GM23248 (cell line): ENCODE results near the gene ATP10A. TPM values are rescaled to one million over a fixed set of nuclear protein-coding genes. Genes with fewer than 3 reads are reported as not detected.

Experiments used
- DNase-seq: peaks from one replicate; pipeline ENCODE4 v3.0.0-alpha.2; 2015
- H2AFZ ChIP-seq: fragments of 200-600 bp; sonication (generic); 2 replicates; pipeline ENCODE4 v1.6.1; 2016; ENCODE audit warnings: antibody characterized with exemption
- H3F3A ChIP-seq: fragments of 200-600 bp; sonication (generic); 2 replicates; pipeline ENCODE4 v1.6.1; 2016; ENCODE audit warnings: mild to moderate bottlenecking, antibody characterized with exemption, mixed run types; ENCODE audit not compliant: insufficient read depth
- H3K27ac ChIP-seq: fragments of 200-600 bp; sonication (generic); 2 replicates; pipeline ENCODE4 v1.5.1; 2016; ENCODE audit warnings: mild to moderate bottlenecking
- H3K27me3 ChIP-seq: fragments of 200-600 bp; sonication (generic); replicated peaks from 2 replicates; pipeline ENCODE4 v1.6.1; 2016; ENCODE audit warnings: mild to moderate bottlenecking; ENCODE audit not compliant: insufficient read depth
- H3K36me3 ChIP-seq: fragments of 200-600 bp; sonication (generic); 2 replicates; pipeline ENCODE4 v1.6.1; 2016; ENCODE audit warnings: low read depth, mild to moderate bottlenecking
- H3K4me1 ChIP-seq: fragments of 200-600 bp; sonication (generic); 2 replicates; pipeline ENCODE4 v1.6.1; 2016; ENCODE audit warnings: mild to moderate bottlenecking; ENCODE audit not compliant: insufficient read depth
- H3K4me2 ChIP-seq: fragments of 200-600 bp; sonication (generic); one replicate; pipeline ENCODE4 v1.6.1; 2016; ENCODE audit warnings: mild to moderate bottlenecking; ENCODE audit not compliant: unreplicated experiment
- H3K4me3 ChIP-seq: fragments of 200-600 bp; sonication (generic); 2 replicates; pipeline ENCODE4 v1.5.1; 2016; ENCODE audit warnings: mild to moderate bottlenecking
- H3K79me2 ChIP-seq: fragments of 200-600 bp; sonication (generic); 2 replicates; pipeline ENCODE4 v1.6.1; 2016; ENCODE audit warnings: mild to moderate bottlenecking; ENCODE audit not compliant: insufficient read depth
- H3K9ac ChIP-seq: fragments of 200-600 bp; sonication (generic); 2 replicates; pipeline ENCODE4 v1.6.1; 2016; ENCODE audit warnings: mild to moderate bottlenecking
- H3K9me2 ChIP-seq: fragments of 200-600 bp; sonication (generic); 2 replicates; pipeline ENCODE4 v1.6.1; 2016; ENCODE audit warnings: mixed run types, mild to moderate bottlenecking, moderate library complexity; ENCODE audit not compliant: insufficient read depth
- H3K9me3 ChIP-seq: fragments of 200-600 bp; sonication (generic); one replicate; pipeline ENCODE4 v1.6.1; 2017; ENCODE audit warnings: low read depth
- H4K20me1 ChIP-seq: fragments of 200-600 bp; sonication (generic); 2 replicates; pipeline ENCODE4 v1.6.0; 2016; ENCODE audit not compliant: insufficient read depth
- EZH2 ChIP-seq: fragments of 200-600 bp; sonication (generic); IDR thresholded peaks from 2 replicates; pipeline ENCODE4 v1.6.1; 2018; ENCODE audit warnings: antibody characterized with exemption, mild to moderate bottlenecking; ENCODE audit not compliant: insufficient read depth, poor library complexity, severe bottlenecking
- EZH2phosphoT487 ChIP-seq: fragments of 200-600 bp; sonication (generic); IDR thresholded peaks from 2 replicates; pipeline ENCODE4 v1.6.1; 2018; ENCODE audit warnings: antibody characterized with exemption, moderate library complexity, mild to moderate bottlenecking, low read depth; ENCODE audit not compliant: insufficient read depth
- WGBS, 2 experiments: methylation state at CpG; one replicate each; pipeline ENCODE4 v1.1.6; 2015 to 2017; ENCODE audit warnings: low lambda C conversion rate in 2 of 2, low coverage in 1 of 2; ENCODE audit errors: missing lambda C conversion rate in 2 of 2; 5-methylcytosine and 5-hydroxymethylcytosine counted together
- in situ Hi-C: fragments of 300-500 bp; cut with MboI; formaldehyde crosslinking; loops from 2 replicates; pipeline ENCODE4 v1.15.0; 2020
- polyA plus RNA-seq: library from polyadenylated mRNA; unstranded; fragments of >200 nt; fragmentation: Nextera tagmentation; extraction: Ambion mirVana; gene quantifications from 2 replicates; pipeline ENCODE4 v1.2.1, GENCODE V29; 2016
- total RNA-seq: library from RNA; depleted of rRNA; stranded (reverse); fragments of >200 nt; shearing (Covaris generic); gene quantifications from 2 replicates; pipeline ENCODE4 v1.2.3, GENCODE V29; 2014

Gene ATP10A
- total and polyA plus RNA-seq, 2 experiments from 2014 or later, result 20.4 to 64.1 TPM

GRCh38 chr15:25697586-25697985 is 165.5 kb downstream of the ATP10A start:
- H3K9me3 ChIP-seq, result no peaks in the 10 kb centered on the region
- in situ Hi-C loops, result no loop called here
- DNase-seq, result no peak

GRCh38 chr15:25695875-25696760 is 167.0 kb downstream of the ATP10A start:
- Histone ChIP-seq H2AFZ (no peak overlapping the region), H3K4me3 (no peak overlapping the region), H3K27ac (no peak overlapping the region), H3K9ac (no peak overlapping the region), H3K79me2 (no peaks in the 10 kb centered on the region), H3F3A (peaks cover 26% of the 10 kb centered on the region), H4K20me1 (no peaks in the 10 kb centered on the region), H3K4me1 (peaks cover 9% of the 10 kb centered on the region), H3K4me2 (no peak overlapping the region), H3K36me3 (peaks cover 46% of the 10 kb centered on the region), H3K27me3 (no peaks in the 10 kb centered on the region), H3K9me3 (no peaks in the 10 kb centered on the region), H3K9me2 (no peaks in the 10 kb centered on the region)
- WGBS, 2 experiments, result 94% methylated on average over 17 of the region's 17 CpGs
- DNase-seq, result no peak
- in situ Hi-C loops, result no loop called here
- TF ChIP-seq EZH2 (no peak), EZH2phosphoT487 (no peak)

More at GRCh38 chr15:25697586-25697985, 165.5 kb downstream of the ATP10A start:
- Histone ChIP-seq H3K27me3 (no peaks in the 10 kb centered on the region), H2AFZ (no peak overlapping the region), H3F3A (peaks cover 13% of the 10 kb centered on the region), H3K9me2 (no peaks in the 10 kb centered on the region), H3K4me3 (no peak overlapping the region), H3K36me3 (peaks cover 45% of the 10 kb centered on the region), H3K9ac (no peak overlapping the region), H4K20me1 (no peaks in the 10 kb centered on the region), H3K4me1 (no peaks in the 10 kb centered on the region), H3K4me2 (no peak overlapping the region), H3K27ac (no peak overlapping the region), H3K79me2 (no peaks in the 10 kb centered on the region)
- WGBS, 2 experiments, result 90 to 100% methylated on average over 1 of the region's 1 CpG
- TF ChIP-seq EZH2, result no peak
- TF ChIP-seq EZH2phosphoT487, result no peak

GRCh38 chr15:25694823-25695312 is 168.3 kb downstream of the ATP10A start:
- no peak overlapping the region for H3K4me2 ChIP-seq

GRCh38 chr15:25694239-25694584 is 168.9 kb downstream of the ATP10A start:
- TF ChIP-seq EZH2, result no peak
- TF ChIP-seq EZH2phosphoT487, result no peak
- in situ Hi-C loops, result no loop called here
- H3K9me3 ChIP-seq, result no peaks in the 10 kb centered on the region
- peaks cover 34% of the 10 kb centered on the region for H3K36me3 ChIP-seq
- H3K4me3 ChIP-seq, result no peak overlapping the region
- no peaks in the 10 kb centered on the region for H3K27me3 ChIP-seq
- H3K79me2 ChIP-seq, result no peaks in the 10 kb centered on the region
- H3K4me1 ChIP-seq, result peaks cover 20% of the 10 kb centered on the region
- DNase-seq, result no peak
- H2AFZ ChIP-seq, result no peak overlapping the region
- 81 to 89% methylated on average over 4 of the region's 4 CpGs for WGBS, 2 experiments
- no peaks in the 10 kb centered on the region for H4K20me1 ChIP-seq
- H3K27ac ChIP-seq, result no peak overlapping the region
- H3F3A ChIP-seq, result peaks cover 36% of the 10 kb centered on the region
- no peak overlapping the region for H3K4me2 ChIP-seq
- H3K9me2 ChIP-seq, result no peaks in the 10 kb centered on the region
- no peak overlapping the region for H3K9ac ChIP-seq

More at GRCh38 chr15:25694823-25695312, 168.3 kb downstream of the ATP10A start:
- H3K27me3 ChIP-seq, result no peaks in the 10 kb centered on the region
- peaks cover 20% of the 10 kb centered on the region for H3K4me1 ChIP-seq
- no peak overlapping the region for H2AFZ ChIP-seq
- peaks cover 38% of the 10 kb centered on the region for H3K36me3 ChIP-seq
- no peaks in the 10 kb centered on the region for H3K79me2 ChIP-seq
- no peak overlapping the region for H3K4me3 ChIP-seq
- no peaks in the 10 kb centered on the region for H4K20me1 ChIP-seq
- H3K9ac ChIP-seq, result no peak overlapping the region
- 93 to 94% methylated on average over 19 of the region's 19 CpGs for WGBS, 2 experiments
- in situ Hi-C loops, result no loop called here
- TF ChIP-seq EZH2 (no peak), EZH2phosphoT487 (no peak)
- H3K27ac ChIP-seq, result no peak overlapping the region
- DNase-seq, result no peak
- peaks cover 32% of the 10 kb centered on the region for H3F3A ChIP-seq
- H3K9me2 ChIP-seq, result no peaks in the 10 kb centered on the region
- no peaks in the 10 kb centered on the region for H3K9me3 ChIP-seq
